ENCODE measurements around the gene SCN3B.

Gene SCN3B

DNA sequence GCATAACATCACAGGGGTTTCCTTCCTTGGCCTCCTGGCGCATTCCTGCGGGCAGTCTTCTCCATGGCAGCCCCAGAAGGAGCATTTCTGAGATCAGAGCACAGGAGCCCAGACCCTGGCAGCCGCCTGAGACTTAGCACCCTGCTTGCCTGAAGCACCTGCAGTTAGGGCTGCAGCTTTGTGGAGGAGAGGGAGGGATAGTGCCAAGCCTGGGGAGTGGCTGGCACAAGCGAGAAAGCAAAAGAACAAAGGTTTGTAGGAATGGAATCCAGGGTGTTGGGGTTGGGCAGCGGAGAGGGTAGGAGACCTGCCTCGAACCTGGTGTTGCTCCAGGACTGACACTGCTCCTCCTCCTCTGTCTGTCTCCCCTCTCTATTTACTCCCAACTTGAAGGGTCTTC is 66.9 kb downstream of the SCN3B start:
- H3K9me3 ChIP-seq (ENCODE audit: control insufficient read depth, insufficient read depth, low read length): no peaks in the 10 kb centered on the region
- H3K27me3 ChIP-seq (ENCODE audit: control insufficient read depth, insufficient read depth, low read length): no peaks in the 10 kb centered on the region
- no peaks in the 10 kb centered on the region for H3K36me3 ChIP-seq (ENCODE audit: control insufficient read depth, insufficient read depth, low read length)
- no peak overlapping the region for H3K4me3 ChIP-seq (ENCODE audit: low read length)
- DNase-seq (ENCODE audit: low read depth, low spot score): no peak
- no peaks in the 10 kb centered on the region for H3K4me1 ChIP-seq (ENCODE audit: control insufficient read depth, insufficient read depth, low read length)
- no peak overlapping the region for H3K27ac ChIP-seq (ENCODE audit: low read length)
- WGBS (ENCODE audit: insufficient coverage, insufficient read length): no CpG with 5 or more reads among the region's 6 CpGs

DNA sequence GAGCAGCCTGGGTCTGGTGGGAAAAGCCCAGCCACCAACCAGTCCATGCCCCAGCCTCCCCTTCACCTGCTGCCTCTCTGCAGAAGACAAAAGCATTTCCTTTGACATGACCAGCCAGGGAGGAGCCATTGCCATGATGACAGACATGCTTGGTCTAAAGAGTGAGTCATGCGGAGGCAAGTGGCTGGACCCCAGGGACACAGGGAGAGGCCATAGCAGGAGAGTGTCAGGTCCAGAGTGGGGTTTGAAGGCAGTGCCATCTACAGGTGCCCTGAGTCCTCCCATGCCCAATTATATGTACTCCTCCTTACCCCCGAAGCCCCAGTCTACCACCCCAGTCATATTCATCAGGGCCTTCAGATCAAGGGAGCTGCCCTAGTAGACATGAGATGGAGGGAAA is 67.4 kb downstream of the SCN3B start:
- H3K27me3 ChIP-seq (ENCODE audit: control insufficient read depth, insufficient read depth, low read length): no peaks in the 10 kb centered on the region
- H3K36me3 ChIP-seq (ENCODE audit: control insufficient read depth, insufficient read depth, low read length): no peaks in the 10 kb centered on the region
- H3K27ac ChIP-seq (ENCODE audit: low read length): no peak overlapping the region
- no CpG with 5 or more reads among the region's 2 CpGs for WGBS (ENCODE audit: insufficient coverage, insufficient read length)
- H3K4me1 ChIP-seq (ENCODE audit: control insufficient read depth, insufficient read depth, low read length): no peaks in the 10 kb centered on the region
- H3K9me3 ChIP-seq (ENCODE audit: control insufficient read depth, insufficient read depth, low read length): no peaks in the 10 kb centered on the region
- no peak for DNase-seq (ENCODE audit: low read depth, low spot score)
- H3K4me3 ChIP-seq (ENCODE audit: low read length): no peak overlapping the region

DNA sequence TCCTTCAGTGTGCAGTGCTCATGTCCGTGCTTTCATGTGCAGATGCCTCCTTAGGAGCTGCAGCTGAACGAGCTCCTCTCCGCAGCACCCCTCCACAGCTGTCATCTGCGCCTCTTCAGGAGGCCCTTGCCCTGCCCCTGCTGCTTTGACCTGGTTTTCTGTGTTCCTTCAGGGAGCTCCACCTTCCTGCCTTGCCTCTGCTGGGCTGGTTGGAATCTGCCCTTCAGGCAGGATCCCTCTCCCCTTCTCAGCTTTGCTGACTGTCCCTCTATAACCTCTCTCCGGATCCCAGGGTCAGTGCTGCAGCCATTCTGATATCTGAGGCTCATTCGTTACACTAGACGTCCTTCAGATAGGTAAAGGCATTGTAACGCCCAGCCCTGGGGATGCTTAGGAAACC is 67.9 kb downstream of the SCN3B start:
- no peaks in the 10 kb centered on the region for H3K27me3 ChIP-seq (ENCODE audit: control insufficient read depth, insufficient read depth, low read length)

DNA sequence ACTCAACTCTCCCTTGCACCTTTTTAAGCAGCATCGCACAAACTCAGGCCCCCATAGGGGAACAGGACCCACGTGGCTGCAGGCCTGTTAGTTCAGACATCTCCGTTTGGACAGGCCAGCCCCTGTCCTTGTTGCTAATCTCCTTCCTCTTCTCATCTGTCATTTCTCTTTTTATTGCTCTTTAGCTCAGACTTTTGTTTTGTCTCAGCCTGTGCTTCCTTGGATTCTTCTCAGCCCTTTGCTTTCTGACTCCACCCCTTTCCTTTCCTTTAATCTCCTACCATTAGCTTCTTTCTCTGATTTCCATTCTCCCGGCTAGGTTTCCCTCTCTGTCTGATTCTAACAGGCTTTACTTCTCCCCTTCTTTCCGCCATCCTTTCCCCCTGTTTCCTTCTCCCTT is 68.7 kb downstream of the SCN3B start:
- Histone ChIP-seq H3K4me1 (ENCODE audit: control insufficient read depth, insufficient read depth, low read length) (no peaks in the 10 kb centered on the region), H3K27me3 (ENCODE audit: control insufficient read depth, insufficient read depth, low read length) (no peaks in the 10 kb centered on the region), H3K36me3 (ENCODE audit: control insufficient read depth, insufficient read depth, low read length) (no peaks in the 10 kb centered on the region), H3K27ac (ENCODE audit: low read length) (no peak overlapping the region), H3K9me3 (ENCODE audit: control insufficient read depth, insufficient read depth, low read length) (no peaks in the 10 kb centered on the region), H3K4me3 (ENCODE audit: low read length) (no peak overlapping the region)
- DNase-seq (ENCODE audit: low read depth, low spot score): no peak
- WGBS (ENCODE audit: insufficient coverage, insufficient read length): no CpG with 5 or more reads among the region's 5 CpGs

More for the DNA sequence above, 67.9 kb downstream of the SCN3B start:
- no peak overlapping the region for H3K27ac ChIP-seq (ENCODE audit: low read length)
- no peaks in the 10 kb centered on the region for H3K4me1 ChIP-seq (ENCODE audit: control insufficient read depth, insufficient read depth, low read length)
- WGBS (ENCODE audit: insufficient coverage, insufficient read length): no CpG with 5 or more reads among the region's 8 CpGs
- DNase-seq (ENCODE audit: low read depth, low spot score): no peak
- no peaks in the 10 kb centered on the region for H3K9me3 ChIP-seq (ENCODE audit: control insufficient read depth, insufficient read depth, low read length)
- H3K36me3 ChIP-seq (ENCODE audit: control insufficient read depth, insufficient read depth, low read length): no peaks in the 10 kb centered on the region
- H3K4me3 ChIP-seq (ENCODE audit: low read length): no peak overlapping the region

DNA sequence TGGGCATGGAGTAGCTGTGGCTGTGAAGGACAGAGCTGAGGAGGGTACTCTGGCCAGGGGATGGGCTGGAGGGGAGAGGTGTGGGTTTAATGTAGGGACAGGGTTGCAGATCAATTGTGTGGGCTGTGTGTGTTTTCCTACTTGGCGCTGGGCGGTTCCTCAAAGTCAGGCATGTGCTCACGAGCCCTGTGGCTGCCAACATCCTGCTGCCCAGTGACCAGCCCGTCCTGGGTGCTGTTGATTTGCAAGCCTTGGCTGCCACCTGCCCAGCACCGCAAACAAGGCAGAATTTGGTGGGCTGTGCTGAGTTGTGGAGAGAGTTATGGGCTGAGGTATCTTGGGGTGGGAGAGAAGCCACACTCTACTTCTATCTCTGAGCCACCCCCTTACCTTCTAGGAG is 69.2 kb downstream of the SCN3B start:
- WGBS (ENCODE audit: insufficient coverage, insufficient read length): no CpG with 5 or more reads among the region's 5 CpGs
- Histone ChIP-seq H3K9me3 (ENCODE audit: control insufficient read depth, insufficient read depth, low read length) (no peaks in the 10 kb centered on the region), H3K27me3 (ENCODE audit: control insufficient read depth, insufficient read depth, low read length) (no peaks in the 10 kb centered on the region), H3K4me1 (ENCODE audit: control insufficient read depth, insufficient read depth, low read length) (no peaks in the 10 kb centered on the region), H3K36me3 (ENCODE audit: control insufficient read depth, insufficient read depth, low read length) (no peaks in the 10 kb centered on the region), H3K4me3 (ENCODE audit: low read length) (no peak overlapping the region), H3K27ac (ENCODE audit: low read length) (no peak overlapping the region)
- DNase-seq (ENCODE audit: low read depth, low spot score): no peak

DNA sequence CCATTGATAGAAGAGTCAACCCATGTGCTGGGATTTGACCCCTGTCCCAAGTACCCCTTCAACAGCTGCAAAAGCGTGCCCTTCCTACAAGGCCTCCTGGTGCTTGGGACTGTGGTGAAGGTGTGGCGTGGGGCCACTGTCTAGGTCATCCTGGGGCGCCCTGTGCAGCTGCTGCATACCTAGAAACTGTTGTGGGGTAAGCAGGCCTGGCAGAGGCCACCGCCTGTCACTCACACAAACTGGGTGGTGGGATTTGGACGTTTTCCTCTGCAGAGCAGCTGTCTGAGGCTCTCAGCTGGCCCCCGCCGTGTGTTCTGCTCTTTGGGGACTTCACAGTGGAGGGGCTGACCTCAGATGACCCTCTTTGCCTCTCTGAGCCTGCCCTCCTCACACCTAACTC is 69.7 kb downstream of the SCN3B start:
- no CpG with 5 or more reads among the region's 7 CpGs for WGBS (ENCODE audit: insufficient coverage, insufficient read length)
- Histone ChIP-seq H3K27me3 (ENCODE audit: control insufficient read depth, insufficient read depth, low read length) (no peaks in the 10 kb centered on the region), H3K27ac (ENCODE audit: low read length) (no peak overlapping the region), H3K4me1 (ENCODE audit: control insufficient read depth, insufficient read depth, low read length) (no peaks in the 10 kb centered on the region), H3K36me3 (ENCODE audit: control insufficient read depth, insufficient read depth, low read length) (no peaks in the 10 kb centered on the region), H3K4me3 (ENCODE audit: low read length) (no peak overlapping the region), H3K9me3 (ENCODE audit: control insufficient read depth, insufficient read depth, low read length) (no peaks in the 10 kb centered on the region)
- no peak for DNase-seq (ENCODE audit: low read depth, low spot score)

DNA sequence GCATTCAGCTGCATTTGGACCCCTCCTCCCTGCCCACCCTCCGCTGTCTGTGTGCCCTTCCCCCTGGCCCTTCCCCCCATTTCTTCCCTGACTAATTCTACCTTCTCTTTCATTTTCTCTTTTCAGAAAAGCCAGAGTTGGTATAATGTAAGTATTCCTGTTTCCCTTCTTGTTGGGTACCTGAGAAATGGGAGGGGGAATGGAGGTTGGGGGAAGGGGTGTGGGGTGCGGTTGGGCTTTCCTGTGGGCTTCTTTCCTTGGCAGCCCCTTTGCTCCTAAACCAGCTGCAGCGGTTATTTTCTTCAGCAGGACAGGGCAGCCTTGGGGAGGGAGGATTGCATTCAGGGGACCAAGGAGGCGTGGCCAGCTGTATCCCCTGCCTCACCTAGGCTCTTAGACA is 70.2 kb downstream of the SCN3B start:
- Histone ChIP-seq H3K36me3 (ENCODE audit: control insufficient read depth, insufficient read depth, low read length) (no peaks in the 10 kb centered on the region), H3K27ac (ENCODE audit: low read length) (no peak overlapping the region), H3K27me3 (ENCODE audit: control insufficient read depth, insufficient read depth, low read length) (no peaks in the 10 kb centered on the region), H3K9me3 (ENCODE audit: control insufficient read depth, insufficient read depth, low read length) (no peaks in the 10 kb centered on the region), H3K4me3 (ENCODE audit: low read length) (no peak overlapping the region), H3K4me1 (ENCODE audit: control insufficient read depth, insufficient read depth, low read length) (no peaks in the 10 kb centered on the region)
- no CpG with 5 or more reads among the region's 4 CpGs for WGBS (ENCODE audit: insufficient coverage, insufficient read length)
- DNase-seq (ENCODE audit: low read depth, low spot score): no peak

DNA sequence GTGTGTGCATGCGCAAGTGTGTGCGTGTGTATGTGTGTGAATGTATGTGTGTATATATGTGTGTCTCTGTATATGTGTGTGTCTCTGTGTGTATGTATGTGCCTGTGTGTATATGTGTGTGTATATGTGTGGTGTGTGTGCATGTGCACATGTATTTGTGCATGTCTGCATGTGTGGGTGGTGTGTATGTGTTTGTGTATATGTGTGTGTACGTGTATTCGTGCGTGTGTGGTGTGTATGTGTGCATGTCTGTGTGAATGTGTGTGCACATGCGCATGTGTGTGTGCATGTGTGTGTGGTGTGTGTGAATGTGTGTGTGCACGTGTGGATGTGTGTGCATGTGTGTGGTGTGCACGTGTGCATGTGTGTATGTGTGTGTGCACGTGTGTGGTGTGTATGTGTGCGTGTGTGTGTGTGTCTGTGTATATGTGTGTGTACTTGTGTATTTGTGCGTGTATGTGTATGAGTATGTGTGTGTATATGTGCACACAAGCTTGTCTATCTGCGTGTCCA is 71.4 kb downstream of the SCN3B start:
- no peak for DNase-seq (ENCODE audit: low read depth, low spot score)
- H3K36me3 ChIP-seq (ENCODE audit: control insufficient read depth, insufficient read depth, low read length): no peaks in the 10 kb centered on the region
- no peaks in the 10 kb centered on the region for H3K9me3 ChIP-seq (ENCODE audit: control insufficient read depth, insufficient read depth, low read length)
- no peaks in the 10 kb centered on the region for H3K27me3 ChIP-seq (ENCODE audit: control insufficient read depth, insufficient read depth, low read length)
- H3K27ac ChIP-seq (ENCODE audit: low read length): no peak overlapping the region
- no peaks in the 10 kb centered on the region for H3K4me1 ChIP-seq (ENCODE audit: control insufficient read depth, insufficient read depth, low read length)
- H3K4me3 ChIP-seq (ENCODE audit: low read length): no peak overlapping the region
- 100% methylated on average over 3 of the region's 12 CpGs for WGBS (ENCODE audit: insufficient coverage, insufficient read length)

DNA sequence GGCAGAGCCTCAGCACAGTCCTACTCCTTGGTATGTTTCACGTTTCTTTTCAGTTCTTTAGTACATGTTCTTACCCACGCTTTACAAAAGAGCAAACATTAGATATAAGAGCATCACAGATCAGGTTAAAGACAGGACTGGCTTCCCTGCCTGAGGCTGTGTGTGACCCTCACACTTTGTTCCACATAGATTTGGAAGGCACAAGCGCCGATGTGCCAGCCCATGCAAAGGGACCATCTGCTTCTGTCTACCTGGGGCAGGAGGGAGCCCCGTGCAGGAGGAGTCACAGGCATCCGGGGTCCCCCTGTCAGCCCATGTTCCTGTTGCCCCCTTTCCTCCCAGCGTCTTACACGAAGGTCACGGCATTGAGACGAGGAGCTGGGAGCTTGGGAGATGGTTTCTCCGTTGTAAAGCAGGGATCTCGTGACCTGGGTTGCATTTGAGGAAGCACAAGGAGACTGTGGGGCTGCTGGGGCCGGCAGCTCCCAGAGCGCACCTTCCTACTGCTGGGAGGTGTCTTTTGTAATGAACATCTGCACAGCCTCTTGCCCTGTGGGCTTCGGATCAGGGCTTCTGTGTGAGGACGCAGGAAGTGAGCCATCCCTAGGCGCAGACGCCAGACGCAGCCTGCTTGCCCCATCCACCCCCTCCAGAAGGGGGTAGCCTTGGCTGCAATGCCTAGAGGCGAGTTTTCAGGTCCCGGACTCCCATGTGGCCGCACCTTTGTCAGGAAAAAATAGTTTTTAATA is 72.6 kb downstream of the SCN3B start:
- H3K4me3 ChIP-seq (ENCODE audit: low read length): no peak overlapping the region
- H3K27ac ChIP-seq (ENCODE audit: low read length): no peak overlapping the region
- no peak for DNase-seq (ENCODE audit: low read depth, low spot score)
- no peaks in the 10 kb centered on the region for H3K9me3 ChIP-seq (ENCODE audit: control insufficient read depth, insufficient read depth, low read length)
- no peaks in the 10 kb centered on the region for H3K27me3 ChIP-seq (ENCODE audit: control insufficient read depth, insufficient read depth, low read length)
- no peaks in the 10 kb centered on the region for H3K36me3 ChIP-seq (ENCODE audit: control insufficient read depth, insufficient read depth, low read length)
- no peaks in the 10 kb centered on the region for H3K4me1 ChIP-seq (ENCODE audit: control insufficient read depth, insufficient read depth, low read length)
- WGBS (ENCODE audit: insufficient coverage, insufficient read length): no CpG with 5 or more reads among the region's 22 CpGs

DNA sequence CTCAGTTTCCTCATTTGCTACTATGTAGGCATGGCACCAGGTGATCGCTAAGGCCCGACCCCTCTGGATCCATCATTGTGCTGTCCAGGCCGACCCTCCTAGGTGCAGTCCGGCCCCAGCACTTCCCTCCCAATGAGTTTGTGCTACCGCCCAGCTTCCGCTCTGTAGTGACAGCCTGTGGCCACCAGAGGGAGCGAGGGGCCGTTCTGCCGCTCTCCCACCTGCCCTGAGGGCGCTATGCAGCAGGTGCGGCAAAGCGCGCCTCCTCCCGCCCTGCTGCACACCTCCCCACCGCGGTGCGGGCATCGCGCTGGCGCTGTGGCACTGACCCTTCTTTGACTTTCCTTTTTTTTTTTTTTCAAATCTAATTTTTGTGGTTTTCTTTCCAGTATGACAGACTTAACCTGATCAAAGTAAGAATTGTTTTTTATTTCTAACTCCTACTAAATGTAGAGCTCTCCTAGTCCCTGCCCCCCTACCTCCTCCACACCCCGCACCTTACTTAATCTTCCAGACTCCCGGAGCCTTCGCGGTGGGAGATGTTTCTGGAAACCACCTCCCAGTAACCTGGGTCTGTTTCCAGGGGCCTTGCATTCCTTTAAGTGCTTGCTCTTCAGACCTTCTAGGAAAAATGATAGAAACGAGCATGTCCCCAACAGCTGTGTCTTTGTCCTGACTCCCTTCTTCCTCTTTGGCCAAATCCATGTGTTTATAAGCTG is 73.7 kb downstream of the SCN3B start:
- no peaks in the 10 kb centered on the region for H3K9me3 ChIP-seq (ENCODE audit: control insufficient read depth, insufficient read depth, low read length)
- peak; percentile 68 for DNase-seq (ENCODE audit: low read depth, low spot score)
- no peaks in the 10 kb centered on the region for H3K36me3 ChIP-seq (ENCODE audit: control insufficient read depth, insufficient read depth, low read length)
- no CpG with 5 or more reads among the region's 25 CpGs for WGBS (ENCODE audit: insufficient coverage, insufficient read length)
- no peaks in the 10 kb centered on the region for H3K27me3 ChIP-seq (ENCODE audit: control insufficient read depth, insufficient read depth, low read length)
- H3K4me1 ChIP-seq (ENCODE audit: control insufficient read depth, insufficient read depth, low read length): no peaks in the 10 kb centered on the region
- H3K27ac ChIP-seq (ENCODE audit: low read length): no peak overlapping the region
- H3K4me3 ChIP-seq (ENCODE audit: low read length): no peak overlapping the region
